H7 (cell line): Measurements from ENCODE around the gene IWS1. TPM values are rescaled to one million over a fixed set of nuclear protein-coding genes. Genes with fewer than 3 reads are reported as not detected.

Experiments
- DNase-seq: peaks from one replicate; pipeline ENCODE4 v3.0.0; 2012
- H3K27me3 ChIP-seq: 2 replicates; pipeline ENCODE4 v1.6.0; 2011; ENCODE audit warnings: mild to moderate bottlenecking, low read length; ENCODE audit not compliant: control insufficient read depth, insufficient read depth
- H3K36me3 ChIP-seq: replicated peaks from 2 replicates; pipeline ENCODE4 v1.5.1; 2011; ENCODE audit warnings: low read length; ENCODE audit not compliant: control insufficient read depth, insufficient read depth
- H3K4me3 ChIP-seq: 2 replicates; pipeline ENCODE4 v1.5.1; 2011; ENCODE audit warnings: low read depth, mild to moderate bottlenecking, control low read depth, low read length, moderate library complexity; ENCODE audit not compliant: insufficient read depth
- total RNA-seq: library from RNA; depleted of rRNA; stranded (reverse); fragments of >200 nt; shearing (Covaris generic); gene quantifications from 2 replicates; pipeline ENCODE4 v1.2.3, GENCODE V29; 2014

Gene IWS1
- total RNA-seq, 1 experiment from 2014 or later: 66.4 TPM

GRCh38 chr2:127565261-127566138 is 39.2 kb upstream of the IWS1 start:
- Histone ChIP-seq H3K36me3 (no peaks in the 10 kb centered on the region), H3K4me3 (no peak overlapping the region)
- no peak for DNase-seq

GRCh38 chr2:127564429-127565260 is 38.4 kb upstream of the IWS1 start:
- Histone ChIP-seq H3K4me3 (no peak overlapping the region), H3K27me3 (no peaks in the 10 kb centered on the region), H3K36me3 (no peaks in the 10 kb centered on the region)
- DNase-seq: no peak

More at GRCh38 chr2:127565261-127566138, 39.2 kb upstream of the IWS1 start:
- no peaks in the 10 kb centered on the region for H3K27me3 ChIP-seq

GRCh38 chr2:127563458-127564428 is 37.5 kb upstream of the IWS1 start:
- DNase-seq: no peak
- no peaks in the 10 kb centered on the region for H3K27me3 ChIP-seq
- no peak overlapping the region for H3K4me3 ChIP-seq
- H3K36me3 ChIP-seq: no peaks in the 10 kb centered on the region

GRCh38 chr2:127562936-127563335 is 36.6 kb upstream of the IWS1 start:
- Histone ChIP-seq H3K27me3 (no peaks in the 10 kb centered on the region), H3K36me3 (no peaks in the 10 kb centered on the region), H3K4me3 (no peak overlapping the region)
- DNase-seq: no peak

GRCh38 chr2:127561371-127561770 is 35.1 kb upstream of the IWS1 start:
- Histone ChIP-seq H3K36me3 (no peaks in the 10 kb centered on the region), H3K27me3 (no peaks in the 10 kb centered on the region), H3K4me3 (no peak overlapping the region)
- no peak for DNase-seq

- Histone ChIP-seq H3K4me3 (no peak overlapping the region), H3K27me3 (no peaks in the 10 kb centered on the region), H3K36me3 (no peaks in the 10 kb centered on the region)
- DNase-seq: no peak
Measured at GRCh38 chr2:127560931-127561280, 34.6 kb upstream of the IWS1 start.

- Histone ChIP-seq H3K36me3 (no peaks in the 10 kb centered on the region), H3K4me3 (no peak overlapping the region), H3K27me3 (no peaks in the 10 kb centered on the region)
- DNase-seq: no peak
Measured at GRCh38 chr2:127560201-127560930, 34.1 kb upstream of the IWS1 start.

GRCh38 chr2:127559454-127559853 is 33.2 kb upstream of the IWS1 start:
- H3K36me3 ChIP-seq: no peaks in the 10 kb centered on the region
- no peaks in the 10 kb centered on the region for H3K27me3 ChIP-seq
- no peak for DNase-seq
- no peak overlapping the region for H3K4me3 ChIP-seq

GRCh38 chr2:127558911-127559310 is 32.6 kb upstream of the IWS1 start:
- no peak overlapping the region for H3K4me3 ChIP-seq
- no peaks in the 10 kb centered on the region for H3K36me3 ChIP-seq
- DNase-seq: no peak
- H3K27me3 ChIP-seq: no peaks in the 10 kb centered on the region

GRCh38 chr2:127552846-127553245 is 26.6 kb upstream of the IWS1 start:
- Histone ChIP-seq H3K27me3 (no peaks in the 10 kb centered on the region), H3K36me3 (no peaks in the 10 kb centered on the region), H3K4me3 (no peak overlapping the region)
- no peak for DNase-seq

- Histone ChIP-seq H3K36me3 (no peaks in the 10 kb centered on the region), H3K4me3 (no peak overlapping the region), H3K27me3 (no peaks in the 10 kb centered on the region)
- DNase-seq: no peak
Measured at GRCh38 chr2:127552336-127552735, 26.0 kb upstream of the IWS1 start.

- no peaks in the 10 kb centered on the region for H3K36me3 ChIP-seq
- no peaks in the 10 kb centered on the region for H3K27me3 ChIP-seq
- no peak overlapping the region for H3K4me3 ChIP-seq
- DNase-seq: no peak
Measured at GRCh38 chr2:127551221-127551930, 25.1 kb upstream of the IWS1 start.

GRCh38 chr2:127546797-127547196 is 20.5 kb upstream of the IWS1 start:
- H3K4me3 ChIP-seq: no peak overlapping the region
- no peaks in the 10 kb centered on the region for H3K27me3 ChIP-seq
- DNase-seq: no peak

More at GRCh38 chr2:127546797-127547196, 20.5 kb upstream of the IWS1 start:
- H3K36me3 ChIP-seq: no peaks in the 10 kb centered on the region
